Spleen (tissue), 3 donors: Measurements from ENCODE around the gene HOXB2.

Experiments
- POLR2A ChIP-seq, 3 donors: fragments of 450-650 bp; IDR thresholded peaks; one replicate each; pipeline ENCODE4 v1.5.1; 2017; ENCODE audit warnings: antibody characterized with exemption in 3 of 3, mild to moderate bottlenecking in 1 of 3
- POLR2AphosphoS5 ChIP-seq, 3 donors: sonication (generic); formaldehyde crosslinking; IDR thresholded peaks; one replicate each; pipeline ENCODE4 v1.5.1; 2017; ENCODE audit warnings: antibody characterized with exemption in 3 of 3

- no peak for TF ChIP-seq POLR2A (IDR thresholded peaks at IDR 0.05)
- TF ChIP-seq POLR2AphosphoS5 (IDR thresholded peaks at IDR 0.05): no peak
Observed at GRCh38 chr17:48517478-48517877, 27.4 kb downstream of the HOXB2 start.
